RCC 7860 (cell line): ENCODE data around the gene SCO2.
A peak's percentile ranks its signal among the peaks of the same experiment; 100 is the strongest.
"Not testable (repeated sequence)": the region's sequence is repeated elsewhere in the genome, so short reads cannot be mapped to it uniquely, and the experiment has no call there.

ENCODE experiments used
- DNase-seq: peaks from one replicate; pipeline ENCODE4 v3.0.0-alpha.2; 2015; ENCODE audit warnings: low spot score
- FAIRE-seq: peaks from 2 replicates; lab custom pipeline; 2012; peaks lifted over from hg19 to GRCh38; lab: Jason Lieb, UNC

Gene SCO2

GRCh38 chr22:50522208-50522805 lies 3.1 kb downstream of the SCO2 start:
- no peak for FAIRE-seq
- DNase-seq = no peak

- DNase-seq (no peak), FAIRE-seq (no peak)
Measured at GRCh38 chr22:50521710-50522109, 3.7 kb downstream of the SCO2 start.

GRCh38 chr22:50520826-50521453 lies 4.5 kb downstream of the SCO2 start:
- FAIRE-seq (no peak), DNase-seq (no peak)

GRCh38 chr22:50520184-50520583 lies 5.2 kb downstream of the SCO2 start:
- FAIRE-seq, DNase-seq: not testable (repeated sequence)

- no peak for FAIRE-seq
- no peak for DNase-seq
Measured at GRCh38 chr22:50519151-50519550, 6.2 kb downstream of the SCO2 start.

GRCh38 chr22:50518606-50519005 lies 6.8 kb downstream of the SCO2 start:
- DNase-seq (no peak), FAIRE-seq (no peak)

- DNase-seq (no peak), FAIRE-seq (no peak)
Measured at GRCh38 chr22:50517495-50518260, 7.7 kb downstream of the SCO2 start.

- DNase-seq (no peak), FAIRE-seq (no peak)
Measured at GRCh38 chr22:50516891-50517290, 8.5 kb downstream of the SCO2 start.

- no peak for FAIRE-seq
- no peak for DNase-seq
Measured at GRCh38 chr22:50516068-50516467, 9.3 kb downstream of the SCO2 start.

- FAIRE-seq (no peak), DNase-seq (no peak)
Measured at GRCh38 chr22:50513175-50513574, 12.2 kb downstream of the SCO2 start.

- no peak for DNase-seq
Measured at GRCh38 chr22:50508897-50509296, 16.5 kb downstream of the SCO2 start.

GRCh38 chr22:50507991-50508884 lies 17.2 kb downstream of the SCO2 start, which contains the start of gene NCAPH2:
Gene NCAPH2 (plus strand): TSS chr22:50508224. CDS start chr22:50508338, 114 bp downstream.
- no peak for FAIRE-seq
- peak; percentile 89 for DNase-seq

More at GRCh38 chr22:50508897-50509296, 16.5 kb downstream of the SCO2 start:
- no peak for FAIRE-seq

GRCh38 chr22:50507421-50507990 lies 17.9 kb downstream of the SCO2 start, which contains the start of gene LMF2:
Gene LMF2 (minus strand): TSS chr22:50507702. CDS start chr22:50507675, 27 bp downstream.
- FAIRE-seq (no peak), DNase-seq (no peak)

- DNase-seq (peak; percentile 10), FAIRE-seq (no peak)
Measured at GRCh38 chr22:50506611-50507420, 18.6 kb downstream of the SCO2 start.

GRCh38 chr22:50505776-50506610 lies 19.4 kb downstream of the SCO2 start:
- FAIRE-seq = no peak
- DNase-seq = no peak

- FAIRE-seq (no peak), DNase-seq (no peak)
Measured at GRCh38 chr22:50505276-50505775, 20.1 kb downstream of the SCO2 start.

- DNase-seq (no peak), FAIRE-seq (no peak)
Measured at GRCh38 chr22:50504369-50505211, 20.8 kb downstream of the SCO2 start.
